A172 (cell line): ENCODE results near the gene PPP1R2. TPM values are rescaled to one million over a fixed set of nuclear protein-coding genes. Genes with fewer than 3 reads are reported as not detected.
A peak's percentile ranks its signal among the peaks of the same experiment; 100 is the strongest.

Source experiments
- DNase-seq: peaks from one replicate; pipeline ENCODE4 v3.0.0-alpha.2; 2015; ENCODE audit warnings: low spot score
- total RNA-seq: library from RNA; depleted of rRNA; stranded (reverse); fragments of >200 nt; shearing (Covaris generic); gene quantifications from 2 replicates; pipeline ENCODE4 v1.2.3, GENCODE V29; 2014

PPP1R2 gene
- total RNA-seq, 1 experiment from 2014 or later: 61.4 TPM

DNA sequence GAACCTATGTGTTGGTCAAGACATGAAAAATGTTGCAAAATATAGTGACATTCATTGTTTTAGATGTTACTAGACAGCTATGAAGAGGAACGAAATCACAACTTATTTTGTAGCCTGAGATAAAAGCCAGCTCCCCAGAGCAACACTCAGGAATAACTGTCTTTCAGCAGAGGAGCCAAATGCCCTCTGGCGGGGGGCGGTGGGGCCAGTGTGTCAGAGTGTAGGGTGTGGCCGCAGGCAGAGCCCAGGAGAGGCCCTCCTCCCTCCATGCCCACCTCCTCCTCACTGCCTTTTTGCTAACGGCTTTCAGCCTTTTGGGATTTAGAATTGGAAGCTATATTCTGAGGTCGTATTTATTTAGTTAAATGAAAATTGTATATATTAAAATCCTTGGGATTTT, 23.7 kb upstream of the PPP1R2 start:
- peak; percentile 43 for DNase-seq

DNA sequence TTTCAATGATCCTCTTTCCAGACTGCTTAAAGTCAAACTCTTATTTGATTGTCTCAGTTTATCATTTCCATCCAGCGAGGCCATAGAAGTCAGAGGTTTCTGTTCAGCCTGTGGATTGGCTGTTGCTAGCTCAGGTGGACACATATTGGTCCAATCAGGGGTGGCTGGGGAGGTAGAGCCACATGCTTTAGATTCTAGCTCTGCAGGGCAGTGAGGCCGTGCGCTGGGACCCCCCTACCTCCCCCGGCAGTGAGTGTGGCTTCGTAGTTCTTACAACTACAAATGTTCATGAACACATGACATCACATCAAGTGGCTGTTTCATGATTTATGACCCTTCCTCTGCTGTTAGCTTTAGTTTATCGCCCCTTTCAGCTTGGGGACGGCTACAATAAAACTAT, 22.6 kb upstream of the PPP1R2 start:
- DNase-seq: no peak

DNA sequence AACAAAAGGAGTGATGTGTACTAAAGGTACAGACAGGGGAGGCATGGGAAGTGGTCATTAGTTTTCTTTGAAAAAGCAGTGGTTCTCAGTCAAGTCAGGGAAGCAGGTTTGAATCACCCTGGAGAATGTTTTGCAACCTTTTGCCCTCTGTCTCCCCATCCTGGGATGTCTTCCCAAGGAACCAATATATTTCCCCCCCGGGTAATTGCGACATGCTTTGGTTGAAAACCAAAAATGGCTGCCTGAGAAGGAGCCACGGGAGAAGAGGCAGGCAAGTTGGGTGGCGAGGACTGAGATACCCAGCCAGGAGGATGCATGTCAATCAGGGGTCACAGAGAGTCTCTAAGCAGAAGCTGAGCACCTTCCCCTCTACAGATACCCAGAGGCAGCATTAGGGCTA, 20.2 kb upstream of the PPP1R2 start:
- no peak for DNase-seq

DNA sequence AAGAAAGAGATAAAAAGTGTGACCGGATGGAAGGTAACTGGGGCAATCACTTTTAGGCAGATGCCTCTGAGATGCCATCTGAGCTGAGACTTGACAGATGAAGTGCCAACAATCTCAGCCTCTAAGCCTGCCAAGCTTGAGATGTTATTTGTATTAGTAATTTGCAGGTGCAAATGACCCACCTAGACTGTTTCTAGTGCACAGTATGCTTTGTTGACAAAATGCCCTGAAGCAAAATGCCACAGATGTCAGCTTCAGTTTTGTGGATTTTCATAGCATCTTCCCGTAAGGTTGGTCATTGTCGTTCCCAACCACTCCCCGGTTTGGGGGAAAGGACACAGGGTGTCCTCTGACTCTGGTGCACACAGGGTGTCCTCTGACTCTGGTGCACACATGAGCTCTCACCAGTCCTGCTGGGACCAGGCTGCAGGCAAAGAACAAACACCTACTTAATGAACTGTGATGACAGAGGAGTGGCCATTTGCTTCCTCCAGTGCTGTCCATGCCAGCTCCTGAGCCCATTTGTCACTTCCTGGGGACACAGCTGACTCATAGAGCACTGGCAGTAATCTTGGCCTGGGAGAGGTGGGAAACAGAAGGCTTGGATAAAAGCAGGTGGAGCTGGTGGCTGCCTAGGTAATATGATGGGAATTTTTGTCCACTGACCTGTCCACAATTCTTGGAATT, 16.7 kb upstream of the PPP1R2 start:
- DNase-seq: peak; percentile 60

DNA sequence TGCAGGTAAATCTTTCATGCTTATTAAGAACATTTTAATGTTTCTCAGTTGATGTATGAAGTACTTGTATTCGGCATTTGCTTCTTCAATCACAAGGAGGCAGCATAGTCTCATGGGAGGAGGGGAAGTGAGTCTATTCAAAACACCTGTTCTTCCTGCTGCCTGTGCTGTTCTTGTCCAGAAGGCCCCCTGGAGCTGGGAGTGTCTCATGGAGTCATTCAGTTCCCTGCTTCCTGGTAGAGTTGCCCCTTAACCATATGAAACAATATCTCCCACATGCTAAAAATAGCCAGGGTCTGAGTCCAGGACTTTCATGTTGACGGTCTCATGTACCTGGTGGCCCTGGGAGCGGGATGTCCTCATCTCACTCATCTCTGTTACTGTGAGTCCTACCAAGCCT, 15.5 kb upstream of the PPP1R2 start:
- peak; percentile 42 for DNase-seq

DNA sequence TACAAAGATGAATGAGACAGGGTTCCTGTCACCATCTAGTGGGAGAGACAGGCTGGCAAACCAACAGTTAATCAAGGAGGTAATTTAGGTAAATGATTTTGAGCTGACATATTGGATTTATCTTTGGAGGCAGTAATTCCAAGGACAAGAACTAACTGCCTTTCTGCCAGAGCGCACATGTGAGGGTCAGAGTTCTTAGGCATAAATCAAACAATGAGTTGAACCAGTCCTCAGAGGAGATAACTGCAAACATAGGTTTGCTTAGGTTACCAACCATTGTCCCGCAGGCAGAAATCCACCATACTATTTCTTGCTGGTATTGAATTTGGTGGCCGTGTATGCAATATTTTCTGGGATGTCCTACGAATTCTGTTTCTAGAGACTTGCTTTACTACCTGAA, 14.2 kb upstream of the PPP1R2 start:
- DNase-seq: no peak

DNA sequence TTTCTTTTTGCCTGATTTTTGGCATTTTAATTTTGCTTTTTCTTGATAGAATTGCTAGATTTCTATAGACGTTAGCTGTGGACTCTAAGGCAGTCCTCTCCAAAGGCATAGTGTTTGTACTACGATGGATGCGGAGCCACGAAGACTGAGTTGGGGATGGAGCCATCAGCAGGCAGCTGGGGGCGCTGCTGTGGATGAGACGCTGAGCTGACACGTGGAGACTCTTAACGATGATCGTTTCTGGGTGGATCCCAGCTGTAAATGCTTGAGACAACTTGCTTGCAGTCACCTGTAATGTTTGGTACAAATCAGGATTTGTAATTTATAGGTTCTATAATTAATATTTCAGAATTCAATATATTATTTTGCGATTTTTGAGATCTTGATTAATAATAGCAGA, 13.3 kb upstream of the PPP1R2 start:
- DNase-seq: no peak

DNA sequence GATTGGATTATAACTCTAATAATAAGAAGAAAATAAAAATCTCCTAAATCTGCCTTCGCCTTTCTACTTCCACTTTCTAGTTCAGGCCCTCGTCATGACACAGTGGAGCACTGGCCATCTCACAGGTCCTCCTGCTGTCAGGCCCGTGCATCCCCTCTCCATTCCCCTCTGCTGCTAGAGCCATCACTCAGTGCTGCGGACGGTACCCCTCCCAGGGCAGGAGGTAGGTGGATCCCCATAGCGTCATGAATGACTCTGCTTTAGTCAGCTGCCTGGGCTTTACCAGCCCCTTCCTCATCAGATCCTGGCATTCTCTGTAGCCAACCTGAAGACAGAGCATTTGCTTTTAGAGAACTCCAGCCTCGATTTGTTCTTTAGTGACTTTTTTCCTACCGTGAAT, 12.0 kb upstream of the PPP1R2 start:
- no peak for DNase-seq

DNA sequence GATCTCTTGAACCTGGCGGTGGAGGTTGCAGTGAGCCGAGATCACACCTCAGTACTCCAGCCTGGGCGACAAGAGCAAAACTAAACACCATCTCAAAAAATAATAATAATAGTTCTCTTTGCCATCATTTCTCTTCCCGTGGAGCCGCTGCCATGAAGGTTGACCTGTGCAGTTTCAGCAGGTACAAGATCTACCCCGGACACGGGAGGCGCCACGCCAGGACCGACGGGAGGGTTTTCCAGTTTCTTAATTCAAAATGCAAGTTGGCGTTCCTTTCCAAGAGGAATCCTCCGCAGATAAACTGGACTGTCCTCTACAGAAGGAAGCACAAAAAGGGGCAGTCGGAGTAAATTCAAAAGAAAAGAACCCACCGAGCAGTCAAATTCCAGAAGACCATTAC, 11.3 kb upstream of the PPP1R2 start:
- DNase-seq: no peak

DNA sequence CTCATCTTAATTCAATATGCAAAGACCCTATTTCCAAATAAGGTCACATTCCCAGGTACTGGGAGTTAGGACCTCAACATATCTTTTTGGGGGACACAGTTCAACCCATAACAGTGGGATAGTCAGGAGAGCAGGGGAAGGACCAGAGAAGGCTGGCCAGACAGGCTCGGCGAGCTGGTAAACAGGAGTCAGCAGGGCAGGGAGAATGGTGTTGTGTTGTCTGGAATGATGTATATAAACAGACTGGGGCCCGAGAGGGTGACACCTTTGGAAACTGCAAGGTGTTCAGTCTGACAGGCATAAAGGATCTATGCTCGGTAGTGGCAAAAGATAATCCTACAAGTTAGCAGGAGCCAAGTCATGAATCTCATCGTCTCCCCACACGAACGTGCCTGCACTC, 10.1 kb upstream of the PPP1R2 start:
- no peak for DNase-seq

DNA sequence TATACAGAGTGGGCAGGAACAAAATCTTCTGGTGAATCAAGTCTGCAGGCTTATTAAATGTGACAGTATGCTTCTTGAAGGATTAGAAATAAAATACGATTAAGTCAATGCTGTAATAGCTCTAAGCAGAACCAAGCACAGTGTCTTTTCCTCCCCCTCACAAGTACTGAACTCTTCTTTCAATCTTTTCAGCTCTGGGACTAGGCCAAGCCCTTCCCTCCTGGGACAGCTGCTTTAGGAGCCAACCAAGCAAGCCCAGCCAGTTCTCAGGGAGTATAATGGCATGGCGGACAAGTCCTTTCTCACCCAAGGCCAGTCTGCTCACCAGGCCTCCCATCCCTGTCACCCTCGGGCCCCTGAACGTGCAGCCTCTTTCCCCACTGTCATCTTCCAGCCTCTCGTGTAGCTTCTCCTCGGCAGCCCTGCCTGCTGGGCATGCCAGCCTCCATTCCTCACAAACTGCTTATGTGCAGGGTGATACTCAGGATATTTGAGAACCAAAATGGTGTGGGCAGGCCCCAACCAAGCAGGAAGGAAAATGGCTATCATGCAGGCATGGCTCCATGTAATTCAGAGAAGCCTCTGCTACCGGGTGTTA, 8.4 kb upstream of the PPP1R2 start:
- DNase-seq: no peak

DNA sequence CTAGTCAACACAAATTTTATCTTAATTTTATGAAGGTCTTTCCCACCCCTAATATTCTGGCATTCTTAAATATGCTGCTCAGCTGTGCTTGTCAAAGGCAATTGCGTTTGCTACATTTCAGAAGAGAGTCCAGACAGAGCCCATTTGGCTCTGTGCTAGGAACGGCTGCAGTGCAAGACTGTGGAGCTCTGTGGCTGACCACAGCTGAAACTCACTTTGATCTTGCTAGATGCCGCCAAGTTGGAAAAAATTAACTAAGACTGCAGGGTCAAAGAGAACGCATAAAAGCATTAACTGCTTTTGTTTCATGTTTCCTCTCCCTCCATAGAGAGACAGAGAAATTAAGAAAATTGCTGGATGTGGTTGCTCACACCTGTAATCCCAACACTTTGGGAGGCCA, 7.6 kb upstream of the PPP1R2 start:
- DNase-seq: no peak

DNA sequence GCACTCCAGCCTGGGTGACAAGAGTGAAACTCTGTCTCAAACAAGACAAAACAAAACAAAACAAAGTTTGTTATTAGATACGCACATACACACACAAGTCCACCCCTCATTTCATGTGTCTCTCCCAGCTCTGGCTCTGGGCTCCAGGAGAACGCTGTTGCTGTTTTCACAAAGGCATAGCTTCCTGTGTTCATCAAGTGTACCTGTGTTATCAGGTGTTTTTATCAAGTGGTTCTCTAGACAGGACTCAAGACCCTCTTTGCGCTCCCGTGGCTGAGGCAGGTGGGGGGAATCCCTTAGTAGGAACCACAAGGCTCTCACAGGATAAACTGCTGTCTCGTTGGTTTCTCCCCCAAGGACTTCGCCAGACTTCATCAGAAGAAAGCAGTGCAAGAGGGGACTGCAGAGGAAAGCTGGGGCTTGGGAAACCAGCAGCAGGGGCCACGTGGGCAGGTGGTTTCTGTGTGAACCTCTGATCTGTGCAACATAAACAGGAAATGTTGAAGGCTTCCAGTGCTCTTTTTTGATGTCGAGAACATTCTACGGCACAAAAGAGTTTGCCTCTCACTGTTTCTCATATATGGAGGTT, 6.9 kb upstream of the PPP1R2 start:
- DNase-seq: no peak

DNA sequence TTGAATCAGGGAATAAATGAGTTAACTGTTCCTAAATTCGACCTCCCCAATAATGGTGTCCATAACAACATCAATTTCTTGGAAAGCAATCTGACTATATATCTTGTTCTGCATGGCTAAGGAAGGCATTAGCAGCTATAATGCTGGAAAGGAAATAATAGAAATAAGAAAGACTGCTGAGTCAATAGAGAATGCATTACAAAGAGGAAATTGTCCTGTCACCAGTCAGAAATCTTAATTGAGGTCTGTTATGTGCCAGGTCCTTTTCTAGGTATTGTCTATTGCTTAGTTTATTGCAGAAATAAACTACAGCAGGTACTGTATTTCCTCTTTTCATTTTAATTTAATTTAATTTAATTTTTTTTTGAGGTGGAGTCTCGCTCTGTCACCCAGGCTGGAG, 5.9 kb upstream of the PPP1R2 start:
- DNase-seq: no peak

DNA sequence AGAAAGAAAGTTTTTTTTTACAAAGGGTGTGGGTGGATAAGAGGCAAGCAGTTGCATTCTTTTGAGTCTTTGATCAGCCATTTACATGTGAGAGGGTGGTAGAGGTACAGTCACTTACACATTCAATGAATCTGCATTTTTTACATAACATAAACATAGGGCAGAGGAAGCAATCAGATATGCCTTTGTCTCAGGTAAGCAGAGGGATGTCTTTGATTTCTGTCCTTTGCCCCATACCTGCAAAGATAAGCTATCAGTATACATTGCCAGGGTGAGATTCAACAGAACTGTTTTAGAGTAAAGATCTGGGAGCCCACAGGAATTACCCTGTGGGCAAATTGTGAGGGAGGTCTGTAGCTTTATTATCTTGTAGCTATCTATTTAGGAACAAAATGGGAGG, 5.4 kb upstream of the PPP1R2 start:
- no peak for DNase-seq

DNA sequence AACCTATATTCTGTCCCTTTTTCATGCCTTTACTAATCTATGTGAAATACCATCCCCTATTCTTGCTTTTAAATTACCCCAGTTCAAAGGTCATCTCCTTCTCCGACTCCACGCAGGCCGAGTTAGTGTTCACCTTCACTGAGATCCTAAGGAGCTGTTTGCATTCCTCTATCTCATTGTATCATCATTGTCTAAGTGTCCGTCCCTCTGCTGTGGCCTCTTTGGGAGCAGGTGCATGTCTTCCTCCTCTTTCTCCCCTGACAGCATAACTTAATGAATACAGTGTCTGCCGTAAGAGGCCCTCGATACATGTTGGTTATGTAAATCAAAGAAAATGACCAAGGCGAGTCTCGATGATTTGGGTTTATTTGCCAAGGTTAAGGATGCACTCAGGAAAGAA, 4.9 kb upstream of the PPP1R2 start:
- DNase-seq: no peak

DNA sequence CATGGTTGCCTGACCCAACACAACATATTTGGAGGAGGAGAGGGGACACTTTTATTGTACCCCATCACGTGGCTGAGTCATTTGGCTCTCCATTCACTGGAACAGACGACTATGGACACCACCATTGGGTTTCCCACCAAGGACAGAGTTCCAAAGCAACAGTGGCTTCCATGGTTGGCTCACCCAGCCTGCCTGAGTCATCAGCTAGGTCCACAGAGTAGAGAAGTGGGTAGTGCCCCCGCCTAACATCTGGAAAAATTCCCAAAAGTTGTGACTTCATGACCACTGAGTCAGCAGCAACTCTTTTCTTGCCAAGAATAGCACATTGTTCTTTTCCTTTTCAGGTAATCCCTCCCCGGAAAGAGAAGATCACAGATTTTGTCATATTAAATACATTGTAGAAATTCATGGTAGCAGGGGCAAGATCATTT, 3.0 kb upstream of the PPP1R2 start:
- DNase-seq: peak; percentile 96

DNA sequence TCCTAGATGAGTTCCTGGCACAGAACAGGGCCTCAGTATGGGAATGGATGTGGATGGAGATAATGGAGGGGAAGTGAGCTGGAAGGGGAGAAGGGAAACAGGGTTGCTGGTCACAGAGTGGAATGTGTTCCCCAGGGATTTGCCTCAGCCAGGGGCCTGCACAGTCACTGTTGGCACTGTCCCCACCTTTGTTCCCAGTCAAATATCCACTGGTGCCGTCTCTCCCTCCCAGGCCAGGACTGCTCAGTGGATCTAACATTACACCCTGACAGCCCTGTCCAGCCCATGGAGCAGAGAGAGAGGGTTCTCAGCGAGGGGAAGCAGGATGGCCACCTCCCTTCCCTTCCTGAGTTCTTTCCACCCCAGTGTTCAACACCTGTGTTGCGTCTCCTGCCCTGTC, 1.5 kb upstream of the PPP1R2 start:
- DNase-seq: no peak

DNA sequence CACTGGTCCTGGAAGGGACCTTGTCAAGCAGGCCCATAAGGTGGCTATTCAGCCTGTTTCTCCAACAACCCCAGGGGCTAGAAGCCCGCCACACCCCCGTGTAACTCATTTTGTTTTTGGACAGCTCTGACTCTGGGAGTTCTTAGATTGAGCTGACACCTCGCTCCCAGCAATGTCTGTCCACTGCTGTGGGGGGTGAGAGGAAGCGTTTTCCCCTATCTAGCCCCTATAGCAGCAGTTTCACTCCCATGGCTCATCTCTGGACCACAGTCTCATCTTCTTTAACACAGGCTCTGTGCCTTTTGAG, 1.1 kb upstream of the PPP1R2 start:
- no peak for DNase-seq

DNA sequence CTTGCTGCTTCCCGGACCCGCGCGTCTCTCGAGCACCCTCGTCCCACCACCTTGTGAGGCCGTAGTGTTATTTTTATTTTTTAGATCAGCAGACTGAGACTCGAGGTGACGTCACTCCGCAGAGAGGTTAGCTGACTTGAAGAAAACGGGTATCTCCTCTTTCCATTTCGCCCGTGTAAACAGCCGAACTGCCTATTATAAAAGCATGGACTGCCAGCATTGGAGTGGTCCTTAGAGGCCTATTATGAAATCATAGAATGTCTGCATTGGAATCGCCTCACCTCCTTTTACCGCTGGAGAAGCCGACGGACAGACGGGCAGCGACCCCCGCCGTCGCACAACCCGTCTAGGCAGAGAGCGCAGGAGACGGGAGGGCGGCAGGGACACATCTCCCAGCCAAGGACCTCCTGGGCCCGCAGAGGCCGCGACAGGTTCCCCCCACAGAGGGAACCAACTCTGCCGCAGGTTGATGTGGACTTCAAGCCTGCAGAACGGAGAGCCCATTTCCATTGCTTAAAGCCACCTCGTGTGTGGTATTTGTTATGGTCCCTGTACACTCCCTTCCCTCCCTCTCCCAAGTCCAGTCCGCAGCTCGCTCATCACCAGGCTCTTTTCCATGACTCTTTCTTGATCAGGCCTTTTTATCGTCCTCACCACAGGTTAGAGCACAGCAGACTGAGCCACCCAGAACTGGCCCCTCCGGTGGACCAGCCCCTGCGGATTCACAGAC, 540 bp upstream of the PPP1R2 start:
- DNase-seq: no peak

DNA sequence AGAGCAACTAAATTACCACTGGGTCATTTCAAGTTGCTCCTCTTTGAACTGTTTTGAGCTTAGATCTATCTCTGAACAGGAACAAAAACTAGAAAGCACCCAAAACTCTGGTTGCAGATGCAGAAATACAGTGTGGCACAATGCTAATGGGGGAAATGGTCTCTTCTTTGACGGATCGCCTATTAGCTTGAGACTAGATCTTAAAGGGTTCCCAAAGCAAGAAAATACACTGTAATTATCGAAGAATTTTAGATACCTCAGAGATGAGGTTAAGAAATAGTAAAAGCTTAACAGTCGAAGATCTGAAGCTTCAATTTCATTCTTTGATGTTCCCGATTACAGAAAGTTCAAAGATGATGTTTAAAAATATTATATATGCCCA, 818 bp downstream of the PPP1R2 start:
- no peak for DNase-seq

DNA sequence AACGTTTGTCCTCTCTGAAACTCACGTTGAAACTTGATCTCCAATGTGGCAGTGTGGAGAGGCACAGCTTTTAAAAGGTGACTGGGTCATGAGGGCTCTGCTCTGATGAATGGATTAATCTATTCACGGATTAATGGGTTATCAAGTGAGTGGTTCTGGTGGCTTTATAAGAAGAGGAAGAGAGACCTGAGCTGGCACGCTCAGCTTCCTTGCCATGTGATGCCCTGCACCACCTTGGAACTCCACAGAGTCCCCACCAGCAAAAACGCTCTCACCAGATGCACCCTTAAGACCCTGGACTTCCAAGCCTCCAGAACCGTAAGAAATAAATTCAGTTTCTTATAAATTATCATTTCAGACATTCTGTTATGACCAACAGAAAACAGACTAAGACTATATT, 2.6 kb downstream of the PPP1R2 start:
- no peak for DNase-seq

DNA sequence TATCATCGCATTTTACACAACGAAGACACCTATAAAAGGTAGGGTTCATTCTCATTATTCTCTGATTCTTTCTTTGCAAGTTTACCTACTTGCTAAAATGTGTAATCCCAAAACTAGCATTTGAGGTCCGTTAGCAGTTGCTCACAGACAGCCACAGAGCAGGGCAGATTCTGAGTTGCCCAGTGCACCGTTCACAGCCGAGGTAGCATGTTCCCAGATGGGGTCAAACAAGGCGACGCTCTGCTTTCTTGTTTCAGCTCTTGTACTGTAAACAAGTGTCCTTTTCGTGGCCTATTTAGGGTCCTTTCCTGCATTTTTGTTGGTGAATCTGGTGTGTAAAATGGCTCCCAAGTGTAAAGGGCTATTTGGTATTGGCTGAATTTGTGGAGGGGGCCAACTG, 3.1 kb downstream of the PPP1R2 start:
- no peak for DNase-seq
